Superior temporal gyrus (tissue), 1 donor: ENCODE data around the gene MYRFL.
"Not testable (repeated sequence)": the region's sequence is repeated elsewhere in the genome, so short reads cannot be mapped to it uniquely, and the experiment has no call there.

Source experiments
- DNase-seq: peaks from one replicate; pipeline ENCODE4 v3.0.0-alpha.2; 2016; ENCODE audit errors: extremely low spot score

MYRFL gene

DNA sequence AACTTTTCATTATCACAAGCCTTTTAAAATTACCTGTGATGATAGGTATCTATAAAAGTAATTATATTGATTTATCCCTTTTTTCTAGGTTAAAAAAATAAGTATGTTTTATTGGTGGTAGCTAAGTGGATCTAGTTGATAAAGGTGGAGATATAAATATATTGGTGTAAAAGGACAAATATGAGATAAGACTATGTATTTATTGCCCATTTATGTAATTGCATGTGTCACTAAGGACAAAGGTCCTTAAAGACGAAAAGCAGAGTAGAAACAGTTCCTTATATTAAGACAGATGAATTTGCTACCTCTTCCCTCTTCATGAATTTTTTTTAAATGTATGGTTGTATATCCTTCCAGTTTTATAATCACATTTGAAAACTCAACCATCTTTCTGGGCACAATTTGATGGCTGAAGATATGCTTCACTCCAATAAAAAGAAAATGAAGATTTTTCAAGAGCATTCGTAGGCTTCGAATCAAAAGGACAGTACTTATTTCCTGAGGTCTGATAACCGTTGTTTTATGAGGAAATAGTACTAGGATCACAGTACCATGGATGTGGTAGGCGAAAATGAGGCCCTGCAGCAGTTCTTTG is at the start of gene MYRFL:
Gene MYRFL, plus strand, starts transcription at position 262 of the 595 bp plus-strand sequence. Its CDS starts 291 bp downstream, at position 553.
- DNase-seq = no peak

DNA sequence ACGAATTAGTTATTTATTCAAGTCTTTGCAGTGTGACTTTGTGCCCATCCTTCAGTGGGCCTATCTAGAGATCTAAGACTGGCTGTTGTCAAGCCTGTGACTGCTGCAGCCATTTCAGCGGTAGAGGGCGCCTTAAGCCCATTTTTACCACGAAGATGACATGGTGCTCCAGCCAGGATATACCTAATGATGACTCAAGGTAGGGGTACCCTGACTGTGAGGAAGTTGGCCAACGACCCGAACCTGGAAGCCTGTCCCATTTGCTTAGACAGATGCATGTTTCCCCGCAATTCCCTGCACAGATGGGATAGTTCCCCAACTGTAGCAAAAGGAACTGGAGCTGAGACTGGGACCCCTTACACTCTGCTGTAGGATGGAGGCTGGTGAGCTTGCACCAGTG is 45.1 kb upstream of the MYRFL start:
- DNase-seq = no peak

DNA sequence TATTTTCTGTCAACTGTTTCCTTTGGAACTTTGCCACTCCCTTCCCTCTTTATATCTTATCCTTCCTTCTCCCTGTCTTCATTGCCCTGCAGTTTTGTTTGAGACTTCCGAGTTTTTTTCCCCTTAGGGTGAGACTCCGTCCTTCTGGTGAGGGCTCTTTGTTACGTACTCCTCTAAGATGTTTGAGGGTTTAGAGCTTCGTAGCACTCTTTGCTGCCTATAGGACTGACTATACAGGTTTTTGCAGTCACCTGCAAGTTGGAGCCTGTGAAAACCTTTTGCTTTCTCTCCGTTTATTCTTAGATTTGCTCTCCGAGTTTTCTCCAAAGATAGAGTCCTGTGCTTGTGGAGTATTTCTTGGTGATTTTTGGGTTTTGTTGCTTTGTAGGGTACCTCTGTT is 41.7 kb upstream of the MYRFL start:
- no peak for DNase-seq

DNA sequence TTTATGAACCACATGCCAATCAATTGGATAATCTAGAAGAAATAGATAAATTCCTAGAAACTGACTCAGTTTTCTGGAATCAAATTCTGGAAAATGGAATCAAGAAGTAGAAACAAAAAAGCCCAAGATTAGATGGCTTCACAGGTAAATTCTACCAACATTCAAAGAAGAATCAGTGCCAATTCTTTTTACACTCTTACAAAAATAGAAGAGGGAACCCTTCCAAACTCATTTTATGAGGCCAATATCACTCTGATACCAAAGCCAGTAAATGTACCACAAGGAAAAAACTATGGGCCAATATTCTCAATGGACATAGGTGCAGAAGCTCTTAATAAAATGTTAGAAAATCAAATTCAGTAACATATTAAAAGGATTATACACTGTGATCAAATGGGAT is 35.7 kb upstream of the MYRFL start:
- no peak for DNase-seq

DNA sequence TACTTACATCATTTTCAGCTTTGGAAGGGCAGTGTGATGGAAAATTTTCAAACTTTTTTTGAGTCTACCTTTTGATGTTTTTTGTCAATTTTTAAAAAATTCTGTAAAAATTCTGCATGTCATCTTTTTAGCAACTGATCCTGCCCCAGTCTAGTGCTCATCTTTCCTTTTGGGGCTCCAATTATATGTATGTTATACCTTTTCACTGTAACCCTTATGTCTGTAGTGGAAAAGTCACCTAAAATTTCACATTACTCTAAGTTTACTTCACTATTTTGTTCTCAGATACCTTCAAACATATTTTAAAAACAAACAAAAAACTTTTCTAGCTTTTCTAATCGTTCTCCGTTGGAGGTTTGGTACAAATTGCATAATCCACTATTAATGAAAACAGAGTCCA is 32.5 kb upstream of the MYRFL start:
- DNase-seq = no peak

DNA sequence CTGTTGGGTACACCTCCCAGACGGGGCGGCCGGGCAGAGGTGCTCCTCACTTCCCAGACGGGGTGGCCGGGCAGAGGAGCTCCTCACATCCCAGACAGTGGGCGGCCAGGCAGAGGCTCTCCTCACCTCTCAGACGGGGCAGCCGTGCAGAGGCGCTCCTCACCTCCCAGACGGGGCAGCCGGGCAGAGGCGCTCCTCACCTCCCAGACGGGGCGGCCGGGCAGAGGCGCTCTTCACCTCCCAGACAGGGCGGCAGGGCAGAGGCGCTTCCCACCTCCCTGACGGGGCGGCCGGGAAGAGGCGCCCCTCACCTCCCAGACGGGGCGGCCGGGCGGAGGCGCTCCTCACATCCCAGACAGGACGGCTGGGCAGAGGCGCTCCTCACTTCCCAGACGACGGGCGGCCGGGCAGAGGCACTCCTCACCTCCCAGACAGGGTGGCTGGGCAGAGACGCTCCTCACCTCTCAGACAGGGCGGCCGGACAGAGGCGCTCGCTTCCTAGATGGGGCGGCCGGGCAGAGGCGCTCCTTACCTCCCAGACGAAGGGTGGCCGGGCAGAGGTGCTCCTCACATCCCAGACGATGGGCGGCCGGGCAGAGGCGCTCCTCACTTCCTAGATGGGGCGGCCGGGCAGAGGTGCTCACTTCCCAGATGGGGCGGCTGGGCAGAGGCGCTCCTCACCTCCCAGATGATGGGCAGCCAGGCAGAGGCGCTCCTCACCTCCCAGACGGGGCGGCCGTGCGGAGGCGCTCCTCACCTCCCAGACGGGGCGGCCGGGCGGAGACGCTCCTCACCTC is 17.7 kb upstream of the MYRFL start:
- DNase-seq = not testable (repeated sequence)

DNA sequence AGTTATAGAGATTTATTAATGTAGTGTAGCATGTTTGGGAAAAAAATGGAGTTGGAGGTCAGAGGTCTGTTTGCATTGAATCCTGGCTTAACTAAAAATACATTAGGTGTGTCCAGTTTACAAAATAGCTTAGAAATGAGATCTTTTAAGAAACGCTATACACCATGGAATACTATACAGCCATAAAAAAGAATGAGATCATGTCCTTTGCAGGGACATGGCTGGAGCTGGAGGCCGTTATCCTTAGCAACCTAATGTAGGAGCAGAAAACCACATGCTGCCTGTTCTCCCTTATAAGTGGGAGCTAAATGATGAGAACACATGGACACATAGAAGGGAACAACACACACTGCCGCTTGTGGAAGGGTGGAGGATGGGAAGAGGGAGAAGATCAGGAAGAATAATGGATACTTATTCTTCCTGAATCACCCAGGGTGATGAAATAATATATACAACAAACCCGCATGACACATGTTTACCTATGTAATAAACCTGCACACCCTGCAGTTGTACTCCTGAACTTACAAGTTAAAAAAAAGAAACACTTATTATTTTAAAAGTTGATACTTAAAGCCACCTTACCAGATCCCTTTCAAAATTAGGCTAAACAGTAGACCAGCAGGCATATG is 14.0 kb upstream of the MYRFL start:
- no peak for DNase-seq

DNA sequence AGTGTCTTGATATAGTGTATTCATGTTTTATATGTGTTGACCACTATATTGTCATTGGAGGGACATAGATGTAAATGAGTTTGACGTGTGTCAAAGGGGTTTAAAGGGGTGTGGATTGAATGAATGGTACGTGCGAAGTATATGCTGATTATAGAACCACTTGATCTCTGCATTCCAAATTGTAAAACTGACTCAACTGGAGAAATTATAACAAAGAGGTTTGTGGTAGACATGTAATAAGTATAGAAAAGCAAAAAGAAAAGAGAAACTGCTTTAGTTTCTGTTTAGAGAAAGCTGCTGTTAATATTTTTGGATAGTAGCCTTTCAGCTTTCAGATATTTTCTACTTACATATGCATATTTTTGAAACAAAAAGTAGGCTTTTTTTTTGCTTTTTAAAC is 8.9 kb upstream of the MYRFL start:
- DNase-seq = no peak

DNA sequence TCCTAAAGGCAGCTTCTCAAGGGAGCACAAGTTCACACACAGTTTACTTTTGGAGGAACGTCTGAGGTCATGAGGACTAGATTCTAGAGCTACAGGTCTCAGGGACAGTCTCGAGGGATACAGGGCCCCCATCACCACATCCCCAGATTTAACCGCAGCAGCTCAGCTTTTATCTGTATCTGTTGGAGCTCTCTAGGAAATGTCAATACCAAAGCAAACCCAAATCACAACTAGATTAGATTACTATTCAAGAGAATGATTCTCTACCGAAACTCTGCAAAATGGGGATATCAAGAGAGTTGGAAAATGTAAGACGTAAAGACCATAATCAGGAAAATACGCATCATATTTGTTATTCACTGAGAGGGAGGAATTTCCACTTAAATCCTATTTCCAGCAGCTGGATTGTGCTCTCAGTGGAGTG is 4.0 kb upstream of the MYRFL start:
- no peak for DNase-seq

DNA sequence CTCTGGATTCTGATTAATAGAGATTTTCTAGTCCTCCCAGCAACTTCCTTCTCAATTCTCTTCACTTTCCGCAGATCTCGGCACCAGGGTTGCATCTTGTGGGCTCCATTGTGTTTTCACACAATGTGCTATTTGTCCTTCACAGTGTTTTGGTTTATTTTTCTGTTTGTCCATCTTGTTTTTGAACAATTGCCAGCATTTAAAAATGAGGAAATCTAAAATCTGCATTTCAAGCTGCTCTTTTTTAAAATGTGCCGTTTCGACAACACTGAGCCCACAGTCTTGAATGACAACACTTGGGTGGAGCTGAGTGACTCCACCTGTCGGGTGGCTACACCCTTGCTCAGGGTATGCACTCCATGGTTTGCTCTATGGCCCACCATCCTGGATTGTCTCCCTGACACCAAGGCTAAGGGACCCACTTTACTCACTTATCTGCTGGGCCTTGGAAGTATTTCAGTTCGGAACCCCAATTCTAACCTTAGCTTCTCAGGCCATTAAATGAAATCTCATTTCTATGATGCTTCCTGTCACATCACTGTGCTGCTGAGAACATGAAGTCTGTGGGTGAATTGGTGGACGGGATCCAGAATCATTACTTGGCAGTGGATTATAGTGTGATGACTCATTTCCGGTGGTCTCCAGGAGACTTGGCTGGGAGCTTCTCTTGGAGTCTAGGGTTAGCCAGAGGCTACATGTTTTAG is 3.4 kb upstream of the MYRFL start:
- peak; percentile 75 for DNase-seq

DNA sequence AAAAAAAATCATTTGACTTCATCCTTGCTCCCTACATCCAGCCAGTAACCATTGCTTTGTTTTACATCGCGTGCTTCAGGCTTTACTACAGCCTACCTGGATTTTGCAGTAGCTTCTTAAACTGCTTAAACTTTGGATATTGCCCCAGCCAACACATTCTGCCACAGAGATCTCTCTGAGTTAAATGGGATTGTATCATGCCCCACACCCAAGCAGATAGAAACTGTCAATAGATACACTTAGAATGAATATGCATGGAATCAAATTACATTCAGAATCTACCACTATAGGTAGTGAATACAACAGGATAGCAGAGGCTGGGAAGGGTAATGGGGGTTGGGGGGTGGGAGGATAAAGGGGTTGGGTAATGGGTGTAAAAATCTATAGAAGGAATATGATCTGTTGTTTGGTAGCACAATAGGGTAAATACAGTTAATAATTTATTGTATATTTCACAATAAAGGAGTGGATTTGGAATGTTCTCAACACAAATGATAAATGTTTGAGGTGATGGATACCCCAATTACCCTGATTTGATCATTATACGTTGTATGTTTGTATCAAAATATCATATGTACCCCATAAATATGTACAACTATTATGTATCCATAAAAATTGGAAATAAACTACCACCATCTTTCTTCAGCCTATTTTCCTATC is 2.7 kb upstream of the MYRFL start:
- no peak for DNase-seq

DNA sequence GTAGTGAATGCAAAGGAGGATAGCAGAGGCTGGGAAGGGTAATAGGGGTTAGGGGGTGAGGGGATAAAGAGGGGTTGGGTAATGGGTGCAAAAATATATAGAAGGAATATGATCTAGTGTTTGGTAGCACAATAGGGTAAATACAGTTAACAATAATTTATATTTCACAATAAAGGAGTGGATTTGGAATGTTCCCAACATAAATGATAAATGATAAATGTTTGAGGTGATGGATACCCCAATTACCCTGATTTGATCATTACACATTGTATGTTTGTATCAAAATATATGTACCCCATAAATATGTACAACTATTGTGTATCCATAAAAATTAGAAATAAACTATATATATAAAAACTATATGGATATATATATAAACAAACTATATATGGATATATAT is 999 bp upstream of the MYRFL start:
- no peak for DNase-seq

DNA sequence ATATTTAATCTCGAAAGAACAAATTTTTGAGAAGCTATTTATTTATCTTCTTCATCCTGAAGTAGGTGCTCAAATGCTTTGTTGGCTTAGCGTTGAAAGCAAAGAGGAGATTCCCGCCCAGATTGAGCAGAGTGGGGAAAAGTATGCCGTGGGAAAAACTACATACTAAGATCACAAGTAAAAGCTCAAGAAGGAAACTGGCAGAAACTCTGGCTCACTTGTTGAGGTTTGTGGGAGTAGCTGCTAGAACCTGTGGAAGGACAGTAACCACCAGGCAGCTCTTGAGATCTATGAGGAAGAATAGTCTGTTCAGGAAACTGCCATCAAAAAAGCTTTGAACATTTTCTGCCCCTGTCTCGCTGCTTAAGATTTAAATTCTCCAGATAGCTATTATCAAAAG is 3.9 kb downstream of the MYRFL start:
- DNase-seq = no peak

DNA sequence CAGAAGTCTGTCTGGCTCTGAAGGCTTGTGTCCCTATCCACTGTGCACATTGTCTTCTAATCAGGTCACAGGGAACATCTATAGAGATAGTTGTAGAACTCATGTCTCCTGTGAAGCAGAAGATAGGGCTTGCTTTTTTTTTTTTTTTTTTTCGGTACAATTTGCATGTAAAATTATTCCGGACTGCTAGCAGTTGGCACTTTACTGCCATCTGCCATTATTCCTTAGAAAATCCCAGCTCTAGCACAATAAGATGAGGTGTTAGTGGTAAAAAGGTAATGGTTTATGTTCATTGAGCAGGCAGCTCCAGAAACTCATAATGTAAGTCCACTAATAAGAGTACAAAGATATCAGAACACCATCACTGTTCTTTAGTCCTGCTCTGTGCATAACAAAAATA is 8.7 kb downstream of the MYRFL start:
- DNase-seq = no peak

DNA sequence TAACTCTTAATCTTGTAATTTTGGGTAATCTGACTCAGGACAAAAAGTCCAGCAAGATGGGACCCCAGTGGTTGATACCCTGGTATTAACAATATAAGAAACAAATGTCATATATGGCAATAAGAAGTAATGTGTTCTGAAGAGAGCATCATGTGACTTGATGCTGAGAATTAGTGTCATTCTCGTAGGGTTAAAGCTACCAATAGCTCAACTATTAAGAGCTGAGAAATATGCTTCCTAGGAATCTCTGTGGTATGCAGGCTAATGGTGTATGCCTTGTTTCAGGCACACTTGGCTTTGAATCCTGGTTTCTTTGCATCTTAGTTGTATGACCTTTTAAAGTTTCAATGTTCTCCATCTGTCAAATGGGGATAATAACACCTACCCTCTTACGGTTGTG is 9.1 kb downstream of the MYRFL start:
- DNase-seq = no peak

DNA sequence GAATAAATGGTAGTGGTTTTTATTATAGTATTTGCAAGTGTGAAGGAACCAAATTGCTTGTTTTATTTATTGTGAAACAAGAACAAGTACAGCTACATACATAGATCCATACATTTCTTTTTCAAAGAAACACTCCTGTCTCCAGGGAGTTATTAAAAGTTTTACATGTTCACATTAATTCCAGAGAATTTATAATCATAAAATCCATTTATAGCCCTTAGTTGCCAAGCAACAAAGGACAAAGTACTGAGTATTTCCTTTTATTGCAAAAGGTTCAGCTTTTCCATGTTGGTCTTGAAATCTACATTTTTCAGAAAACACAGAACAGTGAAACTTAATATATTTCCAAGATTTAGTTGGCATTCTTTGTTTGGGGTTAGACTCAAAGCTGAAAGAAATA is 9.5 kb downstream of the MYRFL start:
- no peak for DNase-seq

DNA sequence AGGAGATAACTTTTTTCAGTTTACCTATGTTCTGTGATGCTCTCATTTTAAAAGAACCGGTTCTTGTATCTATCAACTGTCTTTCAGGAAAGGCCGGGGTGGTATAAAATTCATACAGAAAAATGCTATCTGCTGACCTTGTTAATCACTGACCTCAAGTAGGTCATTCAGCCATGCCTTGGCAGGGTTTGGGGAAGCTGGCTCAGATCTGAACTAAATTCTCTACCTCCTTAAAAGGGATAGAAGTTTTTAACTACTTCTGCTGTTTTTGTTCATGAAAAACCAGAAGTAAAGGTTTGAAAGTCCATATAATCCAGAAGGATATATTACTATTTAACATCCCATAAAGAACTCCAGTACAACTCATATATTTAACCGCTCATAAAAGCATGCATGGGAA is 10.1 kb downstream of the MYRFL start:
- DNase-seq = no peak

DNA sequence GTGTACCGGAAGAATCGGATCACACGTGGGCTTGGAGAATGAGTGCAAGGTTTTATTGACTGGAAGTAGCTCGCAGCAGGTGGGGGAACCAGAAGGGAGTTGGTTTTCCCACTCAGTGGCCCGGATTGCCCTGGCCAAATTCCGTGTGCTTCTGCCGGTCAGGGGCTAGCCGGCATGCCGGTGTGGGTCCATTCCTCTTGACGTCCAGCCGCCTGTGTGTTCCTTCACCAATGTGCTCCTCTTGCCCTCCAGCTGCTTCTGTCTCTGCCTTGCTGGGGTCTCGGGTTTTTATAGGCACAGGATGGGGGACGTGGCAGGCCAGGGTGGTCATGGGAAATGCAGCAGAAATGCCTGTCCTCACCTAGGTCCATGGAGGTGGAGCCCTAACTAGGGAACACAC is 11.0 kb downstream of the MYRFL start:
- DNase-seq = no peak

DNA sequence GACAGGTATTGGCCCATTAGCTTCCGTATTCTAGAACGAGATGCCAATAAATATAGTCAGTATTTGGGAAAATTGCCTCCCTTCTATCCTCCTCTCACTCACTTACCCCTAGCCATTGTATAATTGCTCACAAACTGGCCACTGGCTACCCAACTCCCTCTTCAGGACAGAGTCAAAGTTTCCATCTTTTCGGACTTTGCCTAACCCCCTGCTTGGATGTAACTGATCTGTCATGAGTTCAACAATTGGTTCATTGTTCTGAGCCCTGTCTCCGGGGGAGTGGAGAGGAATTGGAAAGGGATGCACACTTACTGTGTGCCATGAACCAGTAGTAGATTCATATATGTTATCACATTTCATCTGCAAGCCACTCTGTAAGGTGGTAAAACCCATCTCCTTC is 12.2 kb downstream of the MYRFL start:
- DNase-seq = peak; percentile 44

DNA sequence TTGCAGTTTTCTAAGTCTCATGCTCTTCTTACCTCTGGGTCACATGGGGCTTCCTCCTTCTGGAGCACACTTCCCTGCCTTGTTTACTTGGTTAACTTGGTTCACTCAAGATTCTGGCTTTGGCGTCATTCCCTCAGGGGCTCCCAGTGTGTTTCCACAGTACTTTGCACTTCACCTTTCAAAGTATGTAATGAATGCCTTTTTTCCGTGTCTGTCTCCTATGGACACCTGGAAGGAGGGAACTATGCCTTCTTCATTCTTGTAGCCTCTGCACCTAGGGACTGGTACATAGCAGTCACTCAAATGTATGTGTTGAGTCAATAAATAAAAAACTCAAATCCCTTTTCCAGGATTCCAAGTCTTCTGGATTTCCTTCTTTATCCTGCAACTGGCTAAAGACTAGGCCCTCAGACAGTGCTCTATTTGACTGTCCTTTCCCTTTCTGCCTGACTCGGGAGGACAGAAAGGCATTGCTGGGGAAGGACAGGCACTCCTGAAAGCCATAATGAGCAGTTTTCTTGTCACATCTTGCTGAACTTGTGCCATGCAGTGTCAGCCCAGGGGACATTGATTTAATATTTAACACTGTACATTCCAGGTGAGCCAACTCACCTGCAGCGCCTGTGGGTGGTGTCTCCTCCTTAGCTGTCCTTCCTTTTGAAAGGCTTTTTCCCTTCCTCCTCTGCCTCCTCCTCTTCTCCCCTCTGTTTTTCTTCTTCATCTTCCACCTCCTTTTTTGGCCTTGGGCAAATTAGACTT is 12.8 kb downstream of the MYRFL start:
- DNase-seq = no peak

DNA sequence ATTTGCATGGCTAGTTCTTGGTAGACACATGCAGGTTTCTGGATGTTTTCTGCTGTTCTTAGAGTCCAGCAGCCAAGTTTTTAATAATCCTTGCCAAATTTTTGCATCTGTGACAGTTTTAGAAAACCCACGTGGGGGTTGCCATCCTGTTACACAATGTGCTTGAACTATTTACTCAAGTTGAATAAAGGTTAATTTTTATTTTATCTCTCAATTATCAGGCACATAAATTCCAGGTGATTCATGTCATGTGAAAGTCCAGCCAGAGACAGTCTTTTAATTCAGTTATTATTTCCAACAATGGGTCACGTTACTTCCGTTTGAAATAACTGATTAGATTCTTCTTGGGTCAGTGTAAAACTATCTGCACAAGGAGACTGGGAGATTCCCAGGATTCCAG is 15.7 kb downstream of the MYRFL start:
- no peak for DNase-seq
